Activated effector memory CD4-positive, alpha-beta T cell treated with Interleukin-2 at 50 U/mL for 16 hours (primary cell): ENCODE measurements around the gene ZNF763.
"Not testable (repeated sequence)": the region's sequence is repeated elsewhere in the genome, so short reads cannot be mapped to it uniquely, and the experiment has no call there.

ENCODE experiments used
- DNase-seq: peaks from one replicate; pipeline ENCODE4 v3.0.0-alpha.2; 2020

Gene ZNF763

DNA sequence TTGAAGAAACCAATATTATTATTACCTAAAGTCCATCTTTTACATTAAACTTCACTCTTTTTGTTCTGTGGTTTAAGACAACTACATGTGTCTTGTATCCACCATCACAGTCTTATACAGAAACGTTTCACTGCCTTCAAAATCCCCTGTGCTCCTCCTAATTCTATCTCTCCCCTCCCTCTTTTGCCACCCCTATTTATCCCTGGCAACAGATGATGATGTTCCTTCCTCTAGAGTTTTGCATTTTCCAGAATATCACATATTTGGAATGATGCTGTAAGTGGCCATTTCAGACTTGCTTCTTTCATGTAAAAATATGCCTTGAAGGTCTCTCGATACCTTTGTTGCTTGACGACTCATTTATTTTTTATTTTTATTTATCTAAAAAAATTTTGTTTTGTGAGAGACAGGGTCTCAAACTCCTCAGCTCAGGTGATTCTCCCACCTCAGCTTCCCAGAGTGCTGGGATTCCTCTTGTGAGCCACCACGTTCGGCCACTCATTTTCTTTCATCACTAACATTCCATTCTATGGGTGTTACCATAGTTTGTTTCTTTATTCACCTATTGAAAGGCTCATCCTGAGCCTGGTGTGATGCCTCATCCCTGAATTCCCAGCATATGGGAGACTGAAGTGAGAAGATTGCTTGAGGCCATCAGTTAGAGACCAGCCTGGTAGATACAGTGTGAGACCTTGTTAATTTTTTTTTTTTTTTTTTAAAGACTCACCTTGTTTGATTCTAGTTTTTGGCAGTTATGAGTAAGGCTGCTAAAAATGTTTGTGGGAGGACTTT is 8.4 kb downstream of the ZNF763 start:
- no peak for DNase-seq

DNA sequence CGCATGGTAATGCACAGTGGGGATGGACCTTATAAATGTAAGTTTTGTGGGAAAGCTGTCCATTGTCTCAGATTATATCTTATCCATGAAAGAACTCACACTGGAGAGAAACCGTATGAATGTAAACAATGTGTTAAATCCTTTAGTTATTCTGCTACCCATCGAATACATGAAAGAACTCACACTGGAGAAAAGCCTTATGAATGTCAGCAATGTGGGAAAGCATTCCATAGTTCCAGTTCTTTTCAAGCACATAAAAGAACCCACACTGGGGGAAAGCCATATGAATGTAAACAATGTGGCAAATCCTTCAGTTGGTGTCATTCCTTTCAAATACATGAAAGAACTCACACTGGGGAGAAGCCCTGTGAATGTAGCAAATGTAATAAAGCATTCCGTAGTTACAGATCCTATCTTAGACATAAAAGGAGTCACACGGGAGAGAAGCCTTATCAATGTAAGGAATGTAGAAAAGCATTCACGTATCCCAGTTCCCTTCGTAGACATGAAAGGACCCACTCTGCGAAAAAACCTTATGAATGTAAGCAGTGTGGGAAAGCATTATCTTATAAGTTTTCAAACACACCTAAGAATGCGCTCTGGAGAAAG is 13.8 kb downstream of the ZNF763 start:
- no peak for DNase-seq

DNA sequence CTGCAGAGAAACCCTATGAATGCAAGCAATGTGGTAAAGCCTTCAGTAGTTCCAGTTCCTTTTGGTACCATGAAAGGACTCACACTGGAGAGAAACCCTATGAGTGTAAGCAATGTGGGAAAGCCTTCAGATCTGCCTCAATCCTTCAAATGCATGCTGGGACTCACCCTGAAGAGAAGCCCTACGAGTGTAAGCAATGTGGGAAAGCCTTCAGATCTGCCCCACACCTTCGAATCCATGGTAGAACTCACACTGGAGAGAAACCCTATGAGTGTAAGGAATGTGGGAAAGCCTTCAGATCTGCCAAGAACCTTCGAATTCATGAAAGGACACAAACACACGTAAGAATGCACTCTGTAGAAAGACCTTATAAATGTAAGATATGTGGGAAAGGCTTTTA is 14.7 kb downstream of the ZNF763 start:
- DNase-seq, result no peak

DNA sequence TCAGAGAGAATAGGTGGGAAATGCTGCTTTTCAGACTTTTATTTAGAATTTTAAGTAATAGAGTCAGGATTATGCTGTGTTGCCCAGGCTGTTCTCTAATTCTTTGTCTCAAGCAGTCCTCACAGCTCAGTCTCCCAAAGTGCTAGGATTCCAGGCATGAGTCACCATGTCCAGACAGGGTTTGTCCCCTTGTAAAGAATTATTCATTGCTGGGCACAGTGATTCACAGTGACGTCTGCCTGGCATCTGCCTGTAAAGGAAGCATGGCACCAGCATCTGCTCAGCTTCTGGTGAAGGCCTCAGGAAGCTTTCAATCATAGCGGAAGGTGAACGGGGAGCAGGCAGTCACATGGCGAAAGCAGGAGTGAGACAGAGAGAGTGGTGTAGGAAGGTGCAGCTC is 17.7 kb downstream of the ZNF763 start:
- DNase-seq, result no peak

DNA sequence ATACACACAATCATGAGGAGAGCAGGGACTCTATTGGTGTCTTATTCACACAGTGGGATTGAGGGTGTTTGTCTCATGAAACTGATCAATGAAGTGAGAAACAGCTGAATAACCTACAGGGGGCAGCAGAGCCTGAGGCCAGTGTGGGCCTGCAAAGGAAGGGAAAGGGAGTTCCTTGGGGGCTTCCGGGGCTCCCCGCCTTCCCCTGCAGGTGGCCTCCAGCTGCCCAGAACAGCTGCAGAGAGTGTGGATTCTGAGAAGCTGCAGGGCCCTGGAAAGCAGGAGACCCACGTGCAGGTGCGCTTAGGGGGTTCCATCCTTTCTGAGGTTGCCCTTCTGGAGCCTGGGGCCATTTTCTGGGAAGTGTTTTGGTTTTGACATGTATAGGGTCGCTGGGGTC is 20.1 kb downstream of the ZNF763 start:
- DNase-seq, result no peak

DNA sequence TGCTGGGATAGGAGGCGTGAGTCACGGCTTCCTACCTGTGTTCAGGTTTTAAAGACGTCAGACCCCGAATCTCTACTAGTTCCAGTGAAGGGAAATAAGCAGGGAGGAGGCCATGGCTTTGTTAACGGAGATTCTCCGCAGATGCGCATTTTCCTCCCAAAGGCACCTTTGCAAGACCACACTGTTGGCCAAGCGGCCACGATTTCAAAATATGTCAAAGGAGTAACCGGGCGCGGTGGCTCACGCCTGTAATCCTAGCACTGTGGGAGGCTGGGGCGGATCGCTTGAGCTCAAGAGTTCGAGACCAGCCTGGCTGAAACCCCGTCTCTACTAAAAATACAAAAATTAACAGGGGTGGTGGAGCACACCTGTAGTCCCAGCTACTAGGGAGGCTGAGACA is 21.9 kb downstream of the ZNF763 start:
- DNase-seq, result no peak

DNA sequence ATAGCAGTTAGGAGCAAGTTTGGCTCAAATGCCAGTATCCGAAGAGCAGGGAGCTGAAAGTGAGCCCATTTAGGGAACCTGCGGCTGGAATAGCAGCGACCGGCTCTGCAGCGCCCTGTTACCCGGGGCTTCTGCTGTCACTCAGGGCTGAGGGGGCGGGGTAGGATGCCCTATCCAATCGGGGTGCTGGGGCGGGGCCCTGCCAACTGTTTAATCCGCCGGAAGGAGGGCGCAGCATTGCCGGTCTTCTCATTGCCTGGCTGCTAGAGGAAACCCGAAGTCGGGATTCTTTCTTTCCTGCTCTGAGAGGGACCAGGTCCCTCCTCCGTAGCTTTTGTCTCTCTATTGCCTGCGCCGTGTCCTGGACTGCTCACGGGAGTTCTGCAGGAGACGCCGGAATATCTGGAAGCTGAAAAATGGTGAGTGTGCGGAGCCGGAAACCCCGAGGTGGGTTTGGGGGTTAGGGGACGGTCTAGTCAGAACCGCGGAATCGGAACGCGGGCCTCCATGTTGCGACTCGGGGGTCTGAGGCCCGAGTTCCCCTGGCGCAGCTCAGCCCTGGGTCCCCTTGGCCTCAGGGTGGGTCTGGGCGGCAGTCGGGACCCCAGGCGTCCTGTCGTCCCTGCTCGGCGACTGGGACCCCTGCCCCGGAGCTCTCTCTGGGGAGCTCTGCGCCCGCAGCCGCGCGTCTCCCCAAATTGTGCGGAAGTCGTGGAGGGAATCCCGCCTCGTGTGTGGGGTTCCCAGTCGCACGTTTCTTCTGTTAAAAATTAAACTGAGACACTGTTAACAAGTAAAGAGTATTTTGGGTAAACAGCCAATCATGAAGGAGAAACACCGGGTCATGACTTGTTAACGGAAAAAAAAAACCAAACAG is 22.8 kb downstream of the ZNF763 start:
- peak; percentile 86 for DNase-seq

DNA sequence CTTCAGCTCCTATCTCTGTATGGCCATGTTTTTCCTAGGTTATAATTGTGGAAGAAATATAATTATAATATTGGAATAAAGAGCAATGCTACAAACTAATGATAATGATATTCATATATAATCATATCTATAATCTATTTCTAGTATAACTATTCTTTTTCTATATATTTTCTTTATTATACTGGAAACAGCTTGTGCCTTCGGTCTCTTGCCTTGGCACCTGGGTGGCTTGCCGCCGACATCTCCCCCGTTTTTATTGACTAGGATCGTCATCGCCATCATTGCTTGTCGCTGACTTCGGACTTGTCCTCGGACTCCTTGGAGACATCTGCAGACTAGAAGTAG is 24.2 kb downstream of the ZNF763 start:
- DNase-seq, result no peak

DNA sequence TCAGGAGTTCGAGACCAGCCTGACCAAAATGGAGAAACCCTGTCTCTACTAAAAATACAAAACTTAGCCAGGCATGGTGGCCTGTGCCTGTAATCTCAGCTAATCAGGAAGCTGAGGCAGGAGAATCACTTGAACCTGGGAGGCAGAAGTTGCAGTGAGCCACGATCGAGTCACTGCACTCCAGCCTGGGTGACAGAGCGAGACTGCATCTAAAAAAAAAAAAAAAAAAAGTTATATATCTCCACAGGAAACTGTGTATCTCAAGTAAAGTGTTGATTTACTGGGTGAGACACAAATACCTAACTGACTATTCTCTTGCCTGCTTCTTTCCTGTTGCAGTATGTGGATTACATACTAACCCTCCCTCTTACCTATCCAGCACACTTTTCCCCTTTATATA is 27.1 kb downstream of the ZNF763 start:
- DNase-seq, result not testable (repeated sequence)

DNA sequence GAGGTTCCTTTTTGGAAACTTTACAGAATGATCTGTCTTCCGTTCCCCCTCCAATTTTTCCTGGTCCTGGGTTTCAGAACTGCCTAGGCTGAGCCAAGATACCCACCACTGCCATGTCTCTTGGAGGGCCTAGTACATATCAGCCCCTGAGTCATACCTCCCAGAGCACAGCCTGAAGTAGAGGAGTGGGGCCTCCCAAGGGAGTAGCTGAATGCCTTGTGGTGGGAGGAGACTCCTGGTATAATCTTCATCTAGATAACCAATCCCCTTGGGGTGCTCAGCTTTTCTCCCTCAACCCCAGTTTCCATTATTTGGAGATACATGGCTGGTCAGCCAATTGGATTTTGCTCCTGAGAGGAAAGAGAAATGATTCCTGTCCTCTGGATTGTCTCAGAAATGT is 30.3 kb downstream of the ZNF763 start:
- no peak for DNase-seq

DNA sequence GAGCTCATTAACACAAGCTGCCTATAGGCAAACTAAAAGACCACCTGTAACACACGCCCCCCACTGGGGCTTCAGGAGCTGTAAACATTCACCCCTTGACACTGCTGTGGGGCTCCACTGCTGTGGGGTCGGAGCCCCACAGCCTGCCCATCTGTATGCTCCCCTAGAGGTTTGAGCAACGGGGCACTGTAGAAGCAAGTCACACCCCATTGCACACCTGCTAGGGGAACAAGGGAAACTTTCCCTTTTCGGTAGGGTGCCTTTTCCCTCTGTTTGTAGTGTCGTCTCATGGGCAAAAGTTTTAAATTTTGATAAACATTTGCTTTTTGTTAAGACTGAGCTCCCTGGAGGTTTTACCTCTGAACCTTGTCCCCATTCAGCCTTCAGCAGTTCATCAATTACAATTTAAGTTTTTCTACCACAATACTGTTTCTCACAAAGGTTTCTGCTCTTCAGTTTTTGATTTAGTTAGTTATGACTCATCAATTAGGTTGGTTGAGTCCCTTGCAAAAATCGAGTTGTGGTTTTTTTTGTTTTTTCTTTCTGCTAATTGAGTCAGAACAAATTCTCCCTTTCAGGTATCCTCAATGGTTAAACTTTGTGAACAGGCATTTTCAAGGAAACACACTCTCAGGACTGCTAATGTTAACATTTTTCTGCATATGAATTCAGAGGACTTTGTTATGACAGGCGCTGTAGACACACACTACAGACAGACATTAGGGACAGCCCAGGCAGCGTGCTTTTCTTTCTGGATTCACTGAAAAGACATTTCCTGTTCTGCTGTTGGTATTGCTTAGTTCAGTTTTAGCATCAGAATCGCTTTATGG is 35.5 kb downstream of the ZNF763 start:
- no peak for DNase-seq

DNA sequence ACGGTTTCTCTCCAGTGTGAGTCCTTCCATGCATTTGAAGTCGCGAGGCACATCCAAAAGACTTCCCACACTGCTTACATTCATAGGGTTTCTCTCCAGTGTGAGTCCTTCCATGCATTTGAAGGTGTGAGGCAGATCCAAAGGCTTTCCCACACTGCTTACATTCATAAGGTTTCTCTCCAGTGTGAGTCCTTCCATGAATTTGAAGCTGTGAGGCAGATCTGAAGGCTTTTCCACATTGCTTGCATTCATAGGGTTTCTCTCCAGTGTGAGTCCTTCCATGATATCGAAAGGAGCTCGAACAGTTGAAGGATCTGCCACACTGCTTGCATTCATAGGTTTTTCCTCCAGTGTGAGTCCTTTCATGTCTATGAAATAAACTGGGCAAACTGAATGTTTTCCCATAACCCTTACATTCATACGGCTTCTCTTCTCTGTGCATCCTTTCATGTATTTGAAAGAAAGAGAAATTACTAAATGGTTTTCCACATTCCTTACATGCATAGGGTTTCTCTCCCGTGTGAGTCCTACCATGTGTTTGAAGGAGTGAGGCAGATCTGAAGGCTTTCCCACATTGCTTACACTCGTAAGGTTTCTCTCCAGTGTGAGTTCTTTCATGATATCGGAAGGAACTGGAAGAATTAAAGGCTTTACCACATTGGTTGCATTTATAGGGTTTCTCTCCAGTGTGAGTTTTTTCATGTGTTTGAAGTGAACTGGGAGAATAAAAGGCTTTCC is 50.3 kb downstream of the ZNF763 start:
- no peak for DNase-seq

DNA sequence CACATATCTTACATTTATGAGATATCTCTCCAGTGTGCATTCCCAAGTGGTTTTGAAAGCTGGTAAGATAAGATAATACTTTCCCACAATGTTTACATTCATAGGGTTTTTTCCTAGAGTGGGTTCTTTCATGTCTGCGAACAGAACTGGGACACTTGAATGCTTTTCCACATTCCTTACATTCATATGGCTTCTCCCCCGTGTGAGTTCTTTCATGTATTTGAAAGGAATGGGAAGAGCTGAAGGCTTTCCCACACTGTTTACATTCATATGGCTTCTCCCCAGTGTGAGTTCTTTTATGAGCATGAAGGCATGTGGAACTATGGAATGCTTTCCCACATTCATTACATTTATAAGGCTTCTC is 50.9 kb downstream of the ZNF763 start:
- no peak for DNase-seq
